Right lobe of liver (tissue), 4 donors: ENCODE measurements around the gene ERC1.

Source experiments
- POLR2A ChIP-seq: fragments of 450-650 bp; IDR thresholded peaks from one replicate; pipeline ENCODE4 v1.6.1; 2017; ENCODE audit warnings: antibody characterized with exemption, mild to moderate bottlenecking
- TF ChIP-seq, protein P1 (sequence below), 4 donors: fragments of 200-600 bp in 3 of 4; fragments of 450-650 bp in 1 of 4; IDR thresholded peaks; one replicate each; pipeline versions ENCODE4 v1.5.1 to v1.8.0; 2016 to 2022; ENCODE audit warnings: antibody characterized with exemption in 4 of 4, mild to moderate bottlenecking in 2 of 4
- donor health status: DM: no; HTN: no; CAD: no.
- donor health status: DM: no; HTN: no; CAD: no.
- donor health status: DM: no; HTN: yes; CAD: no.

GRCh38 chr12:1277905-1278304 is 286.9 kb downstream of the ERC1 start:
- TF ChIP-seq, protein P1, sequence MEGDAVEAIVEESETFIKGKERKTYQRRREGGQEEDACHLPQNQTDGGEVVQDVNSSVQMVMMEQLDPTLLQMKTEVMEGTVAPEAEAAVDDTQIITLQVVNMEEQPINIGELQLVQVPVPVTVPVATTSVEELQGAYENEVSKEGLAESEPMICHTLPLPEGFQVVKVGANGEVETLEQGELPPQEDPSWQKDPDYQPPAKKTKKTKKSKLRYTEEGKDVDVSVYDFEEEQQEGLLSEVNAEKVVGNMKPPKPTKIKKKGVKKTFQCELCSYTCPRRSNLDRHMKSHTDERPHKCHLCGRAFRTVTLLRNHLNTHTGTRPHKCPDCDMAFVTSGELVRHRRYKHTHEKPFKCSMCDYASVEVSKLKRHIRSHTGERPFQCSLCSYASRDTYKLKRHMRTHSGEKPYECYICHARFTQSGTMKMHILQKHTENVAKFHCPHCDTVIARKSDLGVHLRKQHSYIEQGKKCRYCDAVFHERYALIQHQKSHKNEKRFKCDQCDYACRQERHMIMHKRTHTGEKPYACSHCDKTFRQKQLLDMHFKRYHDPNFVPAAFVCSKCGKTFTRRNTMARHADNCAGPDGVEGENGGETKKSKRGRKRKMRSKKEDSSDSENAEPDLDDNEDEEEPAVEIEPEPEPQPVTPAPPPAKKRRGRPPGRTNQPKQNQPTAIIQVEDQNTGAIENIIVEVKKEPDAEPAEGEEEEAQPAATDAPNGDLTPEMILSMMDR (IDR thresholded peaks at IDR 0.05), result no peak
- no peak for TF ChIP-seq POLR2A
